ENCODE results near the gene WASHC4.

- TF ChIP-seq CTCF (IDR thresholded peaks at IDR 0.05) (no peak), POLR2A (IDR thresholded peaks at IDR 0.05) (no peak)
Observed at GRCh38 chr12:105060715-105061378, 46.7 kb upstream of the WASHC4 start.
